ENCODE results near the gene RECK.

GRCh38 chr9:36147441-36148175 lies 110.9 kb downstream of the RECK start:
- TF ChIP-seq CTCF (IDR thresholded peaks at IDR 0.05 in 4 of 5, conservative IDR thresholded peaks at IDR 0.05 in 1 of 5): no peak
- no peak for TF ChIP-seq POLR2A (IDR thresholded peaks at IDR 0.05)
